LNCAP (cell line): ENCODE data around the gene PAX4.

Source experiments
- CTCF ChIP-seq: fragments of 450-650 bp; IDR thresholded peaks from 2 replicates; pipeline ENCODE4 v1.5.1; 2017; ENCODE audit warnings: mild to moderate bottlenecking

PAX4 gene

DNA sequence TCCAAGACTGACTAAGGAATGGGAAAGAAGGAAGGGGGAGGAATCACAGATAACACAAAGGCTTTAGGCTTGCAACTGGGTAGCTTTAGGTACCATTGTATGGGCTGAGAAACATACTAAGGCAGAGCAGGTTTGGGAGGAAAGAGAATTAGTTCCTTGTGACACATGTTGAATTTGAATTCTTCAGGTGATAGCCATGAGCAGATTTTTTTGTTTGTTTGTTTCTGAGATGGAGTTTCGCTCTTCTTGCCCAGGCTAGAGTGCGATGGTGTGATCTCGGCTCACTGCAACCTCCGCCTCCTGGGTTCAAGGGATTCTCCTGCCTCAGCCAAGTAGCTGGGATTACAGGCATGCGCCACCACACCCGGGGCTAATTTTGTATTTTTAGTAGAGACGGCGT, 29.7 kb upstream of the PAX4 start:
- no peak for TF ChIP-seq CTCF

DNA sequence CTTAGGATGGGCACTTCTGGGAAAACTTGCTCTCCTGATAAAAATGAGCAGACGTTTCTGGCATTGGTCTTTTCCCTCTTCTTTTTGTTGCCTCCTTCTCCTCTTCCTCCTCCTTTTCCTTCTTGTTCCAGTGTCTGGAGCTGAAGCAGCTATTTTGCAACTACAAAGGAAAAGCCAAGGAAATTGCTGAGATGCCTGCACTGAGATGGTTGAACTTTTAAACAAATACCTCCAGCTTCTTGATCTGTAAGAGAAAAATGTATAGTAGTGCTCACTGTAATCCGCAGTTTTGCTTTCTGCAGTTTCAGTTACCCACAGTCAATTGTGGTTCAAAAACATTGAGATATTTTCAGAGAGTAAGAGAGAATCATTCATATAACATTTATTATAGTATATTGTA, 26.5 kb upstream of the PAX4 start:
- TF ChIP-seq CTCF = no peak

GRCh38 chr7:127638197-127638596, 20.3 kb upstream of the PAX4 start:
- TF ChIP-seq CTCF = no peak

GRCh38 chr7:127635659-127636285, 17.8 kb upstream of the PAX4 start:
- no peak for TF ChIP-seq CTCF

GRCh38 chr7:127632276-127632910, 14.5 kb upstream of the PAX4 start:
- TF ChIP-seq CTCF = no peak

- TF ChIP-seq CTCF = peak; percentile 68
Observed at GRCh38 chr7:127629268-127629854, 11.4 kb upstream of the PAX4 start.

DNA sequence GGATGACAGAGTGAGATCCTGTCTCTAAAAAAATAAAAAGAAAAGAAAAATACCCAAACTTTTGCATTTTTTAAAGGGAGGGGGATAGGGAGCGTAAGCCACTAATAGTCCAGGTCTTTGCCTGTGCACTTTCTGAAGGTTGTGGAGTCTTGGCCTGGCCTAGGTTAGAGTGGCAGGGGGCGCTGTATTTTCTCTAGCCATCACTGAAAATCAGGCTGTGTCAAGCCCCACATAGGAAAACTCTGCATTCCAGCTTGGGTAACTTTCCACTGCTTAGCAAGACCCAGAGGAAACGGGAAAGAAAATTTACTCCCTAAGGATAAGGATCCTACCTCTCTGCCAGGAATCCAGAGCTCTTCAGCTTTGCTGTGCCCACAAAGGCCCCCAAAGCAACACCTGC, 10.5 kb upstream of the PAX4 start:
- no peak for TF ChIP-seq CTCF
